HEK293 (cell line): ENCODE results near the gene LRRC7.
"Not testable (repeated sequence)": the region's sequence is repeated elsewhere in the genome, so short reads cannot be mapped to it uniquely, and the experiment has no call there.

Experiments
- CTCF ChIA-PET: fragments of 350-600 bp; formaldehyde crosslinking; extraction: SDS; loops from one replicate; lab custom pipeline; 2021; ENCODE audit warnings: antibody characterized with exemption; lab: Yijun Ruan, JAX
- POLR2A ChIA-PET: fragments of 300-600 bp; formaldehyde crosslinking; extraction: SDS; loops from one replicate; lab custom pipeline; 2020; ENCODE audit warnings: antibody characterized with exemption, inconsistent platforms; lab: Yijun Ruan, JAX
- H3K27ac ChIP-seq: fragments of 200-500 bp; sonication (Bioruptor generic); 2 replicates; pipeline ENCODE4 v1.5.1; 2014; ENCODE audit warnings: low read depth, low read length, control low read depth, inconsistent platforms; ENCODE audit errors: extremely low read depth
- H3K36me3 ChIP-seq, 2 experiments: fragments of 200-500 bp in 1 of 2; sonication (Bioruptor generic) in 1 of 2; 1 replicate in 1 of 2; 2 replicates in 1 of 2; pipeline ENCODE4 v1.5.1; 2014 to 2017; ENCODE audit warnings: inconsistent platforms in 2 of 2, low read length in 2 of 2; ENCODE audit not compliant: control insufficient read depth in 2 of 2, insufficient read depth in 1 of 2
- H3K4me1 ChIP-seq: fragments of 200-500 bp; sonication (Bioruptor generic); 2 replicates; pipeline ENCODE4 v1.5.1; 2014; ENCODE audit warnings: mild to moderate bottlenecking, low read length, inconsistent platforms; ENCODE audit not compliant: control insufficient read depth, insufficient read depth
- H3K4me3 ChIP-seq: 2 replicates; pipeline ENCODE4 v1.5.1; 2011; ENCODE audit warnings: low read depth, mild to moderate bottlenecking, control low read depth, low read length, moderate library complexity
- H3K9me3 ChIP-seq: fragments of 200-500 bp; sonication (Bioruptor generic); 2 replicates; pipeline ENCODE4 v1.5.1; 2014; ENCODE audit warnings: low read depth, low read length, inconsistent platforms; ENCODE audit not compliant: control insufficient read depth, insufficient read depth
- HOXC10 ChIP-seq: sonication (generic); formaldehyde crosslinking; IDR thresholded peaks from 2 replicates; pipeline ENCODE4 v1.8.1; 2023; ENCODE audit warnings: mild to moderate bottlenecking, missing genetic modification reagents
- KLF8 ChIP-seq: fragments of 450-650 bp; formaldehyde crosslinking; IDR thresholded peaks from 2 replicates; pipeline ENCODE4 v1.5.1; 2016; ENCODE audit warnings: missing biosample characterization, missing genetic modification characterization
- SETDB1 ChIP-seq: IDR thresholded peaks from one replicate; pipeline ENCODE4 v1.6.1; 2017; ENCODE audit warnings: mild to moderate bottlenecking, low read length, moderate library complexity, mixed read lengths; ENCODE audit not compliant: insufficient read length
- YY1 ChIP-seq: fragments of 450-650 bp; formaldehyde crosslinking; IDR thresholded peaks from 2 replicates; pipeline ENCODE4 v1.5.1; 2018; ENCODE audit warnings: missing biosample characterization, missing genetic modification characterization
- ZBTB7A ChIP-seq: fragments of 450-650 bp; formaldehyde crosslinking; IDR thresholded peaks from 2 replicates; pipeline ENCODE4 v1.5.1; 2016; ENCODE audit warnings: low read depth, missing biosample characterization, missing genetic modification characterization
- ZBTB8A ChIP-seq: fragments of 450-650 bp; formaldehyde crosslinking; IDR thresholded peaks from 2 replicates; pipeline ENCODE4 v1.5.1; 2016; ENCODE audit warnings: missing biosample characterization, missing genetic modification characterization
- ZNF138 ChIP-seq: fragments of 450-650 bp; formaldehyde crosslinking; IDR thresholded peaks from 2 replicates; pipeline ENCODE4 v1.5.1; 2016; ENCODE audit warnings: missing biosample characterization, missing genetic modification characterization, borderline replicate concordance
- ZNF174 ChIP-seq: fragments of 450-650 bp; formaldehyde crosslinking; IDR thresholded peaks from 2 replicates; pipeline ENCODE4 v1.5.0; 2017; ENCODE audit warnings: missing biosample characterization, mild to moderate bottlenecking, missing genetic modification characterization
- ZNF19 ChIP-seq: fragments of 450-650 bp; formaldehyde crosslinking; IDR thresholded peaks from 2 replicates; pipeline ENCODE4; 2016; ENCODE audit warnings: missing biosample characterization, missing genetic modification characterization, low read depth
- ZNF239 ChIP-seq: fragments of 450-650 bp; formaldehyde crosslinking; IDR thresholded peaks from 2 replicates; pipeline ENCODE4 v1.5.1; 2016; ENCODE audit warnings: missing biosample characterization, missing genetic modification characterization
- ZNF274 ChIP-seq, 2 experiments: fragments of 200-500 bp in 1 of 2; fragments of 450-650 bp in 1 of 2; sonication (Bioruptor generic) in 1 of 2; formaldehyde crosslinking in 1 of 2; IDR thresholded peaks; 2 replicates each; pipeline versions ENCODE4 v1.5.1 to v1.6.1; 2014 to 2016; ENCODE audit warnings: borderline replicate concordance in 1 of 2, inconsistent platforms in 1 of 2, low read length in 1 of 2, missing biosample characterization in 1 of 2, missing genetic modification characterization in 1 of 2
- ZNF362 ChIP-seq: fragments of 450-650 bp; formaldehyde crosslinking; IDR thresholded peaks from 2 replicates; pipeline ENCODE4 v1.5.1; 2016; ENCODE audit warnings: missing biosample characterization, missing genetic modification characterization
- ZNF366 ChIP-seq: fragments of 450-650 bp; formaldehyde crosslinking; conservative IDR thresholded peaks from 2 replicates; pipeline ENCODE4 v1.5.1; 2016; ENCODE audit warnings: missing biosample characterization, missing genetic modification characterization
- ZNF37A ChIP-seq: fragments of 450-650 bp; IDR thresholded peaks from 2 replicates; pipeline ENCODE4 v1.5.1; 2018; ENCODE audit warnings: missing biosample characterization, missing genetic modification characterization
- ZNF416 ChIP-seq: fragments of 450-650 bp; formaldehyde crosslinking; IDR thresholded peaks from 2 replicates; pipeline ENCODE4 v1.5.1; 2016; ENCODE audit warnings: missing biosample characterization, missing genetic modification characterization
- ZNF514 ChIP-seq: fragments of 450-650 bp; formaldehyde crosslinking; IDR thresholded peaks from 2 replicates; pipeline ENCODE4 v1.5.1; 2016; ENCODE audit warnings: missing biosample characterization, missing genetic modification characterization
- ZNF529 ChIP-seq: fragments of 450-650 bp; formaldehyde crosslinking; IDR thresholded peaks from 2 replicates; pipeline ENCODE4 v1.5.1; 2017; ENCODE audit warnings: missing genetic modification characterization, missing biosample characterization; ENCODE audit not compliant: insufficient replicate concordance
- ZNF580 ChIP-seq: fragments of 450-650 bp; formaldehyde crosslinking; IDR thresholded peaks from 2 replicates; pipeline ENCODE4 v1.5.1; 2016; ENCODE audit warnings: missing biosample characterization, missing genetic modification characterization
- ZNF624 ChIP-seq: fragments of 450-650 bp; formaldehyde crosslinking; IDR thresholded peaks from 2 replicates; pipeline ENCODE4 v1.5.1; 2017; ENCODE audit warnings: missing biosample characterization, missing genetic modification characterization
- ZNF629 ChIP-seq: fragments of 450-650 bp; formaldehyde crosslinking; IDR thresholded peaks from 2 replicates; pipeline ENCODE4 v1.5.1; 2017; ENCODE audit warnings: missing biosample characterization, missing genetic modification characterization
- ZNF701 ChIP-seq: fragments of 450-650 bp; formaldehyde crosslinking; IDR thresholded peaks from 2 replicates; pipeline ENCODE4 v1.5.1; 2016; ENCODE audit warnings: missing biosample characterization, missing genetic modification characterization
- TF ChIP-seq, protein P1 (sequence below): fragments of 450-650 bp; formaldehyde crosslinking; IDR thresholded peaks from 2 replicates; pipeline ENCODE4 v1.5.1; 2017; ENCODE audit warnings: missing biosample characterization, missing genetic modification characterization
- TF ChIP-seq, protein P2 (sequence below): fragments of 450-650 bp; formaldehyde crosslinking; IDR thresholded peaks from 2 replicates; pipeline ENCODE4 v1.5.1; 2017; ENCODE audit warnings: missing biosample characterization, missing genetic modification characterization

LRRC7 gene

DNA sequence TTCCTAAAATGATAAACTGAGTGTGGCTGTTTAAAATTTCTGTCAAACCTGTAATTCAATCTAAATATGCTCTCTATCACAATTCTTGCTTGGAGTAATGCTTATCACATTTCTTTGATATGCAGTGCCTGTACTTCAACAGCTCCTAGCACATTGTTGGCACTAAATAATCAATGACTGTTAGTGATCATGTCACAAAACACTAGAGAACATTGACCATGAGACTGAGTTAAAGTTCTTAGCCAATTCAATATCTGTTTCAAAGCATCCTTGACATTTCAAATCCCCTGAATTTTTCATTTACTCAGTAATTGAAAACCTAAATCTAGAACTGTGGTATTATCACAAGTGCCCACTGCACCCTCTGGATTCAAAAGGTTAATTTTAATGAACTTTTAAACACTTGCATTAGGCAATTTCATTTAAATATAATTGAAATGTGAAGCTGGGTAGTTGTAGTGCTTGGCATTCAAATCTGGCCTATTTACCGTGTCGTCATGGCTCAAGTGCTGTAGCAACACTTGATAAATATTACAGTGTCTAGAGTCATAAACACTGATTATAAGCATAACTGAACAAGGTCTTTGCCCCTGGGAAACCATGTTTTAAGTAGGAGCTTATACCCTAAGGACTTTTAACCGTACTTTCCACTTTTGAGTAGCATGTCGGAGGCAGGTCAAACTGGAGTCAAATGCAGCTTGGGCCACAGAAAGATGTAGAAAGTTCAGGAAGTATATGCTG lies 143.6 kb downstream of the LRRC7 start:
- no peaks in the 10 kb centered on the region for H3K4me1 ChIP-seq
- no peak for TF ChIP-seq ZNF701 (tag by site-specific recombination)
- TF ChIP-seq ZBTB8A (tag by site-specific recombination) = no peak
- no peak for TF ChIP-seq ZNF624
- TF ChIP-seq ZBTB7A = no peak
- TF ChIP-seq ZNF37A (tag by site-specific recombination) = no peak
- no peak for TF ChIP-seq ZNF416
- TF ChIP-seq ZNF174 (tag by site-specific recombination) = no peak
- TF ChIP-seq YY1 (tag by site-specific recombination) = no peak
- TF ChIP-seq SETDB1 = no peak
- no peak for TF ChIP-seq ZNF274 (IDR thresholded peaks at IDR 0.05; ENCODE audit: low read length)
- no peak for TF ChIP-seq ZNF274 (tag by site-specific recombination; IDR thresholded peaks at IDR 0.05; ENCODE audit: borderline replicate concordance)
- TF ChIP-seq ZNF514 = no peak
- H3K27ac ChIP-seq = no peak overlapping the region
- POLR2A ChIA-PET = no interaction called here
- CTCF ChIA-PET = interaction anchor here (0.6 kb wide), 1 partner anchor 203 kb away, joined by 4 read pairs; no protein-coding TSS in a partner anchor
- no peaks in the 10 kb centered on the region for H3K36me3 ChIP-seq
- no peaks in the 10 kb centered on the region for H3K9me3 ChIP-seq
- no peak overlapping the region for H3K4me3 ChIP-seq

GRCh38 chr1:69717834-69718233 lies 150.1 kb downstream of the LRRC7 start:
- POLR2A ChIA-PET, H3K9me3 ChIP-seq, H3K27ac ChIP-seq, CTCF ChIA-PET, H3K36me3 ChIP-seq, H3K4me3 ChIP-seq, H3K4me1 ChIP-seq: not testable (repeated sequence)
- peak; percentile 82 for TF ChIP-seq ZNF366 (tag by site-specific recombination)

GRCh38 chr1:69728206-69728605 lies 160.5 kb downstream of the LRRC7 start:
- ChIA-PET POLR2A (no interaction called here), CTCF (interaction anchor here (1.2 to 2.0 kb wide), 2 partner anchors 9 to 1129 kb away, joined by 4 to 8 read pairs; no protein-coding TSS in a partner anchor)
- Histone ChIP-seq H3K9me3 (no peaks in the 10 kb centered on the region), H3K27ac (no peak overlapping the region), H3K36me3 (no peaks in the 10 kb centered on the region), H3K4me3 (no peak overlapping the region)
- TF ChIP-seq ZNF239 (tag by site-specific recombination) (no peak), ZNF580 (tag by site-specific recombination) (no peak)
- TF ChIP-seq, all 188 proteins: peak for 0
- no peaks in the 10 kb centered on the region for H3K4me1 ChIP-seq

DNA sequence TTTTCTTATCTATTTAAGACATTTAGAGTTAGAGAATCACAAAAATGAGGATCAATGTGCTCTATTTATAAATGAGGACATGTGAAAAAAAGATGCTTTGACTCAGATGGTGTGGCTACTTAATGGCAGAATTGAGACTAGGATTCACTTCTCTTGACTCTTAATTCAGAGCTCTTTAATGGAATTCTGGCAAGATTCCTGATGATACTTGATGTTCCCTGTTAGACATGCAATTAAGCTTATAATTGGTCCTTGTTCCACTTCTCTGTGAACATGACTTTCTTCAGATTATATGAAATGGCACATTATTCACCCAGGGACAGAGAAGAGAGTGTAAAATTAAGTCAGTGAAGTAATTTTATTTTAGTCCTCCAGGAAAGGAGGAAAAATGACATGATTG lies 165.3 kb downstream of the LRRC7 start:
- ChIA-PET POLR2A (no interaction called here), CTCF (interaction anchor here (0.6 kb wide), 1 partner anchor 217 kb away, joined by 3 read pairs; no protein-coding TSS in a partner anchor)
- Histone ChIP-seq H3K9me3 (no peaks in the 10 kb centered on the region), H3K4me1 (no peaks in the 10 kb centered on the region), H3K36me3 (no peaks in the 10 kb centered on the region), H3K4me3 (no peak overlapping the region), H3K27ac (no peak overlapping the region)
- TF ChIP-seq ZNF138 (tag by site-specific recombination) = no peak
- no peak for TF ChIP-seq ZNF362 (tag by site-specific recombination)
- TF ChIP-seq, protein P1, sequence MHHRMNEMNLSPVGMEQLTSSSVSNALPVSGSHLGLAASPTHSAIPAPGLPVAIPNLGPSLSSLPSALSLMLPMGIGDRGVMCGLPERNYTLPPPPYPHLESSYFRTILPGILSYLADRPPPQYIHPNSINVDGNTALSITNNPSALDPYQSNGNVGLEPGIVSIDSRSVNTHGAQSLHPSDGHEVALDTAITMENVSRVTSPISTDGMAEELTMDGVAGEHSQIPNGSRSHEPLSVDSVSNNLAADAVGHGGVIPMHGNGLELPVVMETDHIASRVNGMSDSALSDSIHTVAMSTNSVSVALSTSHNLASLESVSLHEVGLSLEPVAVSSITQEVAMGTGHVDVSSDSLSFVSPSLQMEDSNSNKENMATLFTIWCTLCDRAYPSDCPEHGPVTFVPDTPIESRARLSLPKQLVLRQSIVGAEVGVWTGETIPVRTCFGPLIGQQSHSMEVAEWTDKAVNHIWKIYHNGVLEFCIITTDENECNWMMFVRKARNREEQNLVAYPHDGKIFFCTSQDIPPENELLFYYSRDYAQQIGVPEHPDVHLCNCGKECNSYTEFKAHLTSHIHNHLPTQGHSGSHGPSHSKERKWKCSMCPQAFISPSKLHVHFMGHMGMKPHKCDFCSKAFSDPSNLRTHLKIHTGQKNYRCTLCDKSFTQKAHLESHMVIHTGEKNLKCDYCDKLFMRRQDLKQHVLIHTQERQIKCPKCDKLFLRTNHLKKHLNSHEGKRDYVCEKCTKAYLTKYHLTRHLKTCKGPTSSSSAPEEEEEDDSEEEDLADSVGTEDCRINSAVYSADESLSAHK (tag by site-specific recombination) = no peak
- TF ChIP-seq HOXC10 = no peak
- no peak for TF ChIP-seq ZNF629 (tag by site-specific recombination)
- TF ChIP-seq ZNF19 (tag by site-specific recombination) = no peak
- TF ChIP-seq KLF8 (tag by site-specific recombination) = no peak
- TF ChIP-seq ZNF529 (tag by site-specific recombination) = no peak
- TF ChIP-seq, protein P2, sequence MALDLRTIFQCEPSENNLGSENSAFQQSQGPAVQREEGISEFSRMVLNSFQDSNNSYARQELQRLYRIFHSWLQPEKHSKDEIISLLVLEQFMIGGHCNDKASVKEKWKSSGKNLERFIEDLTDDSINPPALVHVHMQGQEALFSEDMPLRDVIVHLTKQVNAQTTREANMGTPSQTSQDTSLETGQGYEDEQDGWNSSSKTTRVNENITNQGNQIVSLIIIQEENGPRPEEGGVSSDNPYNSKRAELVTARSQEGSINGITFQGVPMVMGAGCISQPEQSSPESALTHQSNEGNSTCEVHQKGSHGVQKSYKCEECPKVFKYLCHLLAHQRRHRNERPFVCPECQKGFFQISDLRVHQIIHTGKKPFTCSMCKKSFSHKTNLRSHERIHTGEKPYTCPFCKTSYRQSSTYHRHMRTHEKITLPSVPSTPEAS = no peak
